K562 (cell line): Measurements from ENCODE around the gene H2BK1. TPM values are rescaled to one million over a fixed set of nuclear protein-coding genes. Genes with fewer than 3 reads are reported as not detected.
A peak's percentile ranks its signal among the peaks of the same experiment; 100 is the strongest.

Source experiments
- ERF ChIP-seq: fragments of 450-650 bp; formaldehyde crosslinking; IDR thresholded peaks from 2 replicates; pipeline ENCODE4 v1.4.0; 2020; ENCODE audit warnings: mild to moderate bottlenecking, mixed read lengths
- MAFF ChIP-seq: IDR thresholded peaks from 2 replicates; pipeline ENCODE4 v1.6.1; 2012; ENCODE audit warnings: low read length, improper control_type of control experiment
- MAFK ChIP-seq: IDR thresholded peaks from 2 replicates; pipeline ENCODE4 v1.6.1; 2011; ENCODE audit warnings: low read length, improper control_type of control experiment
- MBD2 ChIP-seq: sonication (generic); IDR thresholded peaks from 2 replicates; pipeline ENCODE4 v1.6.1; 2016; ENCODE audit warnings: low read depth, borderline replicate concordance
- NFIC ChIP-seq: fragments of 450-650 bp; IDR thresholded peaks from 2 replicates; pipeline ENCODE4 v1.6.1; 2017; ENCODE audit warnings: mild to moderate bottlenecking, inconsistent platforms
- NR2C2 ChIP-seq, 2 experiments: fragments of 200-800 bp in 1 of 2; sonication (Bioruptor generic) in 1 of 2; sonication (generic) in 1 of 2; formaldehyde crosslinking in 1 of 2; IDR thresholded peaks; 2 replicates each; pipeline versions ENCODE4 v1.6.1 to v1.8.0; 2016 to 2022; ENCODE audit warnings: mild to moderate bottlenecking in 1 of 2, missing compliant biosample characterization in 1 of 2, missing genetic modification characterization in 1 of 2, missing genetic modification reagents in 1 of 2
- PHB ChIP-seq: fragments of 250-450 bp; sonication (Bioruptor Pico); IDR thresholded peaks from 2 replicates; pipeline ENCODE4 v1.5.0; 2021
- POLR2B ChIP-seq: fragments of 450-650 bp; IDR thresholded peaks from 2 replicates; pipeline ENCODE4 v1.6.1; 2018; ENCODE audit warnings: low read depth; ENCODE audit not compliant: partially characterized antibody
- RAD51 ChIP-seq: fragments of 450-650 bp; IDR thresholded peaks from 2 replicates; pipeline ENCODE4 v1.7.1; 2016; ENCODE audit warnings: low read depth, mild to moderate bottlenecking, borderline replicate concordance
- RFX1 ChIP-seq: fragments of 450-650 bp; IDR thresholded peaks from 2 replicates; pipeline ENCODE4 v1.6.1; 2016; ENCODE audit warnings: mild to moderate bottlenecking, moderate library complexity
- RREB1 ChIP-seq: fragments of 250-450 bp; sonication (Bioruptor Pico); IDR thresholded peaks from 2 replicates; pipeline ENCODE4 v1.4.0; 2020
- SP1 ChIP-seq: sonication (generic); formaldehyde crosslinking; IDR thresholded peaks from 2 replicates; pipeline ENCODE4 v1.8.1; 2022; ENCODE audit warnings: mild to moderate bottlenecking, missing genetic modification reagents
- TAL1 ChIP-seq: fragments of 450-650 bp; IDR thresholded peaks from 2 replicates; pipeline ENCODE4 v1.6.1; 2016; ENCODE audit warnings: mild to moderate bottlenecking
- TSC22D4 ChIP-seq: fragments of 450-650 bp; IDR thresholded peaks from 2 replicates; pipeline ENCODE4 v1.6.1; 2016; ENCODE audit warnings: missing genetic modification characterization, missing biosample characterization, control low read depth
- USF1 ChIP-seq: sonication (generic); formaldehyde crosslinking; IDR thresholded peaks from 2 replicates; pipeline ENCODE4 v1.9.0; 2022; ENCODE audit warnings: mild to moderate bottlenecking, missing genetic modification reagents
- XRCC4 ChIP-seq: IDR thresholded peaks from one replicate; pipeline ENCODE4 v1.6.1; 2011; ENCODE audit not compliant: insufficient read depth, insufficient read length; ENCODE audit errors: extremely low read depth
- ZC3H11A ChIP-seq: IDR thresholded peaks from 2 replicates; pipeline ENCODE4 v1.6.1; 2012; ENCODE audit warnings: low read depth, low read length, improper control_type of control experiment
- ZNF239 ChIP-seq: fragments of 250-450 bp; sonication (Bioruptor Pico); IDR thresholded peaks from 2 replicates; pipeline ENCODE4 v1.4.0; 2020; ENCODE audit warnings: mild to moderate bottlenecking
- ZNF347 ChIP-seq: fragments of 450-650 bp; formaldehyde crosslinking; IDR thresholded peaks from 2 replicates; pipeline ENCODE4 v1.4.0; 2020; ENCODE audit warnings: low read depth, mild to moderate bottlenecking, moderate library complexity
- ZNF408 ChIP-seq: fragments of 250-450 bp; sonication (Bioruptor Pico); IDR thresholded peaks from 2 replicates; pipeline ENCODE4 v1.4.0; 2020; ENCODE audit warnings: low read depth, mild to moderate bottlenecking, moderate library complexity
- ZNF57 ChIP-seq: fragments of 450-650 bp; formaldehyde crosslinking; IDR thresholded peaks from 2 replicates; pipeline ENCODE4 v1.4.0; 2020; ENCODE audit warnings: mild to moderate bottlenecking, moderate library complexity
- ZNF584 ChIP-seq: fragments of 200-800 bp; sonication (Bioruptor generic); IDR thresholded peaks from 2 replicates; pipeline ENCODE4 v1.6.1; 2016; ENCODE audit warnings: low read depth, mild to moderate bottlenecking, missing genetic modification characterization, missing compliant biosample characterization
- ZNF76 ChIP-seq: fragments of 250-450 bp; sonication (Bioruptor Pico); IDR thresholded peaks from 2 replicates; pipeline ENCODE4 v1.4.0; 2020; ENCODE audit warnings: mild to moderate bottlenecking, moderate library complexity, borderline replicate concordance
- polyA plus RNA-seq, 8 experiments: library from polyadenylated mRNA; depleted of rRNA in 4 of 8; stranded (reverse) in 5 of 8; unstranded in 3 of 8; fragments of >200 nt; fragmentation: Nextera tagmentation in 2 of 8; fragmentation: Illumina TruSeq in 1 of 8; extraction: Ambion mirVana in 2 of 8; extraction: Trizol in 1 of 8; gene quantifications; 2 replicates each; pipeline versions ENCODE4 v1.2.1 to v1.2.3, GENCODE V29; 2011 to 2014; ENCODE audit warnings: inconsistent platforms in 1 of 8, missing spikeins in 1 of 8
- total RNA-seq, 7 experiments: library from RNA; depleted of rRNA in 6 of 7; stranded (reverse); fragments of >200 nt in 6 of 7; fragmentation: Illumina TruSeq in 2 of 7; extraction: Trizol in 2 of 7; gene quantifications; 2 replicates each; pipeline versions ENCODE4 v1.2.1 to v1.2.3, GENCODE V29; 2011 to 2021; ENCODE audit warnings: low replicate concordance in 1 of 7
- TF ChIP-seq, protein P1 (sequence below): fragments of 250-450 bp; sonication (Bioruptor Pico); IDR thresholded peaks from 2 replicates; pipeline ENCODE4 v1.8.0; 2022; ENCODE audit warnings: moderate library complexity, mild to moderate bottlenecking, inconsistent platforms

Gene H2BK1
- total and polyA plus RNA-seq, 9 of the 15 experiments (the other 6 are each of a cell fraction or from before 2014, with no cell fraction given), result not detected

- TF ChIP-seq MBD2, result no peak
- TF ChIP-seq NFIC, result no peak
- TF ChIP-seq TSC22D4, result no peak
- TF ChIP-seq, protein P1, sequence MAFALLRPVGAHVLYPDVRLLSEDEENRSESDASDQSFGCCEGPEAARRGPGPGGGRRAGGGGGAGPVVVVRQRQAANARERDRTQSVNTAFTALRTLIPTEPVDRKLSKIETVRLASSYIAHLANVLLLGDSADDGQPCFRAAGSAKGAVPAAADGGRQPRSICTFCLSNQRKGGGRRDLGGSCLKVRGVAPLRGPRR, result no peak
- peak; percentile 38 for TF ChIP-seq POLR2B
- no peak for TF ChIP-seq ZNF76 (CRISPR knock-in tag)
- no peak for TF ChIP-seq USF1 (CRISPR knock-in tag)
- no peak for TF ChIP-seq ZNF347 (CRISPR knock-in tag)
- TF ChIP-seq RFX1, result no peak
- peak; percentile 72 for TF ChIP-seq MAFK
- no peak for TF ChIP-seq SP1 (CRISPR knock-in tag)
- TF ChIP-seq MAFF, result peak; percentile 89
- TF ChIP-seq ZNF57 (CRISPR knock-in tag), result no peak
- no peak for TF ChIP-seq ZNF408 (CRISPR knock-in tag)
- TF ChIP-seq ZNF239, result no peak
- no peak for TF ChIP-seq ZC3H11A
- no peak for TF ChIP-seq NR2C2 (CRISPR knock-in tag; IDR thresholded peaks at IDR 0.05)
- TF ChIP-seq NR2C2 (tag; IDR thresholded peaks at IDR 0.05), result no peak
- TF ChIP-seq PHB (CRISPR knock-in tag), result no peak
- TF ChIP-seq ZNF584 (CRISPR knock-in tag), result no peak
- TF ChIP-seq RREB1 (CRISPR knock-in tag), result no peak
- no peak for TF ChIP-seq XRCC4
- TF ChIP-seq RAD51, result no peak
- no peak for TF ChIP-seq ERF (CRISPR knock-in tag)
- no peak for TF ChIP-seq TAL1
Measured at GRCh38 chr7:151240942-151241754, 30.9 kb upstream of the H2BK1 start (continued).
